Breast epithelium (tissue), 3 donors: ENCODE measurements around the gene AGRN.

ENCODE experiments used
- CTCF ChIP-seq, 3 donors: fragments of 450-650 bp; IDR thresholded peaks; one replicate each; pipeline ENCODE4 v1.5.1; 2016 to 2017; ENCODE audit warnings: antibody characterized with exemption in 3 of 3, mild to moderate bottlenecking in 3 of 3, moderate library complexity in 3 of 3
- POLR2A ChIP-seq: fragments of 450-650 bp; IDR thresholded peaks from one replicate; pipeline ENCODE4 v1.6.1; 2016; ENCODE audit warnings: antibody characterized with exemption, mild to moderate bottlenecking, moderate library complexity
- POLR2AphosphoS5 ChIP-seq, 3 donors: sonication (generic); formaldehyde crosslinking; IDR thresholded peaks; one replicate each; pipeline ENCODE4 v1.6.1; 2017; ENCODE audit warnings: antibody characterized with exemption in 3 of 3

DNA sequence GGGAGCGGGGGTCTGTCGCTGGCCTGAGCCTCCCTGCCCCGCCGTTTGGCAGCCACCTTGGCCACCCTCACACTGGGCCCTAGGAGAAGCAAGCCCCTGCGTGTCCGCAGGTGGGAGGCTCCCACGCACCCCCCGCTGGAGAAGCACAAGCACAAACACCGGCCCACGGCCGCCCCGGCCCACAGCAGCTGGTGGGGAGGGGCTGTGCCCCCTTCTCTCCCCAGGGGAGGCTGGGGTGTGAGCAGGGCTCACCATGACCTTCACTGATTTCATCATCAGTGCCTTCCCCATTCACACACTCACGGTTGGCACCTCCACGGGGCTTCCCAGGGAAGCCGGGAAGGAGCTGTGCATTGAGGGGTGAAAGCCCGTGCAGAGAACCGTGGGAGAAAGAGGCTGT is 7.9 kb downstream of the AGRN start:
- TF ChIP-seq CTCF (IDR thresholded peaks at IDR 0.05) (no peak), POLR2A (no peak), POLR2AphosphoS5 (IDR thresholded peaks at IDR 0.05) (no peak)
